BLaER1 (cell line): ENCODE data around the gene SNCB.
A peak's percentile ranks its signal among the peaks of the same experiment; 100 is the strongest.

ENCODE experiments used
- H3K27ac ChIP-seq: shearing (Covaris generic); formaldehyde crosslinking; 2 replicates; pipeline ENCODE4 v1.8.1; 2022
- H3K27me3 ChIP-seq: shearing (Covaris generic); formaldehyde crosslinking; 2 replicates; pipeline ENCODE4 v1.8.1; 2022
- H3K36me3 ChIP-seq: shearing (Covaris generic); formaldehyde crosslinking; 2 replicates; pipeline ENCODE4 v1.8.1; 2022
- H3K4me1 ChIP-seq: shearing (Covaris generic); formaldehyde crosslinking; 2 replicates; pipeline ENCODE4 v1.8.1; 2022
- H3K4me2 ChIP-seq: shearing (Covaris generic); formaldehyde crosslinking; 2 replicates; pipeline ENCODE4 v1.8.1; 2022
- H3K4me3 ChIP-seq: shearing (Covaris generic); formaldehyde crosslinking; 2 replicates; pipeline ENCODE4 v1.8.1; 2022
- H3K9ac ChIP-seq: shearing (Covaris generic); formaldehyde crosslinking; 2 replicates; pipeline ENCODE4 v1.8.1; 2022
- H3K9me3 ChIP-seq: shearing (Covaris generic); formaldehyde crosslinking; 2 replicates; pipeline ENCODE4 v1.8.1; 2022
- H4K20me1 ChIP-seq: shearing (Covaris generic); formaldehyde crosslinking; 2 replicates; pipeline ENCODE4 v1.8.1; 2022
- Cebpa-rat ChIP-seq: shearing (Covaris generic); IDR thresholded peaks from 2 replicates; pipeline ENCODE4 v1.8.1; 2022

The SNCB gene

DNA sequence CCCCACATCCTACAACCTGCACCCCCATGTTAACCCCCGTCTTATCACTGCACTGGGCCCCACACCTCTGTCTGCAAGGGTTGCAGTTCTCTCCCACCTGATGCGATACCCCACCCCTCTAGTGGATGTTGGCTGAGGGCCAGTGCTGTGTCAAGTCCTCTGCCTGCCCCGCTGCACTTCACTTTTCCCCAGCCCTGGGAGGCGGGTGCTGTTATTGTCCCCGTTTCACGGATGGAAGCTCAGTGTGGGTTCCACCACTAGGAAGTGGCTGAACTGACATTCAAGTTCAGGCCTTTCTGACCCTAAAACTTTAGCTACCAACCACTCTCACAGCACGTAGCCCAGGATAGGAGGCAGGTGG is 3.5 kb downstream of the SNCB start:
- Histone ChIP-seq H4K20me1 (peaks cover 32% of the 10 kb centered on the region), H3K9ac (0 out of 2 replicates have a peak overlapping the region, but pooled peaks have one; percentile 1), H3K4me3 (no peak overlapping the region), H3K4me1 (peaks cover 80% of the 10 kb centered on the region), H3K4me2 (peak overlapping the region; percentile 99), H3K27ac (no peak overlapping the region), H3K27me3 (peaks cover 29% of the 10 kb centered on the region), H3K36me3 (no peaks in the 10 kb centered on the region), H3K9me3 (no peaks in the 10 kb centered on the region)
- no peak for TF ChIP-seq Cebpa-rat

DNA sequence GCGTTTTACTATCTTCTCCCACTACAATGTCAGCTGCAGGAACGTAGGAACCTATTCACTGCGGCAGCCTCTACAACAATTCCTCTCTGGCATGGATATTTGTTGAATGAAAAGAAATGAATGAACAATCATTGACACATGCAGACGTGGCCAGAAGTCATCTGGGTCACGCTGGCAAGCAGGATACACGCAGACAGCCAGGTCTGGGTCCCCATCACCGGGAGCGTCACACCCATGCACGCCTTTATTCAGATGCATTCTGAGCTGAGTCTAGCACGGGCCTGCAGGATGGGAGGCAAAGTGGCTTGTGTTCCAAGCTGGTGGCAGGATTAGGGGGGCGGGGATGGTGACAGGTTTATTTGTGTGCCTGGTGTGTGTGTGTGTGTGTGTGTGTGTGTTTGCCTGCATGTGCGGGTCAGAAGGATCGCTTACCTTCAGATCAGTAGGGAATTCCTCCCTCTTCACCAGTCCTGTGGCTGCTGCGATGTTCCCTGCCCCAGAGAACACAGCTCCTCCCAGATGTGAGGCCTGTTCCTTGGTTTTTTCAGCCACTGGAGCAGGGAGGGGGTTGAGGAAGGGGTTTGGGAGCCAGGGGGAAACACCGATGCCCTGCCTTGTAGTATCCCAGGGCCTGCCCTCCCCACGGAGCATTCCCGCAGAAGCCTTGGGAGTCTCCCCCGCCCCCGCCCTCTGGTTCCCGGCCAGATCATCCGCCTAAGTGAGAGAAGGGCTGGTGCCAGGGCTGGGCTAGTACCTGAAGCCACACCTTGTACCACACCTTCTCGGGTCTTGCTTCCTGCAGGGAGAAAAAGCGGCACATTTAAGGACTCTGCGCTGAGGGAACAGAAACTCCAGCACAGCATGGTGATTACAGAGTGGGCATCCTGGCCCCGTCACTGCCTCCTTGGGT is 4.1 kb downstream of the SNCB start:
- Histone ChIP-seq H3K4me1 (peaks cover 80% of the 10 kb centered on the region), H3K36me3 (no peaks in the 10 kb centered on the region), H3K27ac (no peak overlapping the region)

DNA sequence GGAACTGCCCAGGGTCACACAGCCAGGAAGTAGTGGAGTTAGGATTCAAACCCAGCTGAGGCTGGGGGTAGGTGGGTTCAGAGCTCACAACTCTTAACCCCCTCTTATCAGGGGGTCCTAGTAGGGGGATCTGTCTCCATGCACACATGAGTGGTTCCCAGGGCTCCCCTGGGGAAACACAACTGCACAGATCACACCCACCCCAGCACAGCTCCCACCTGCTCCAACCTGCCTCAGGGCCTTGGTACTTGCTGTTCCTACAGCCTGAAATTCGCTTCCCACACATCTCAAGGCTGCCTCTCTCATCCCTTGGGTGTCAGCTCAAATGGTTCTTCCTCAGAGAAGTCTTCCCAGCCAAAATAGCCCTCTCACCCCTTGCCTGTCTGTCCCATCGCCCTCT is 4.8 kb downstream of the SNCB start:
- Histone ChIP-seq H3K27ac (no peak overlapping the region), H3K27me3 (peaks cover 41% of the 10 kb centered on the region), H3K36me3 (no peaks in the 10 kb centered on the region), H3K4me2 (peak overlapping the region; percentile 99), H4K20me1 (peaks cover 39% of the 10 kb centered on the region), H3K9me3 (no peaks in the 10 kb centered on the region), H3K9ac (no peak overlapping the region), H3K4me3 (no peak overlapping the region), H3K4me1 (peaks cover 80% of the 10 kb centered on the region)
- no peak for TF ChIP-seq Cebpa-rat

More for the DNA sequence above, 4.1 kb downstream of the SNCB start:
- H4K20me1 ChIP-seq: peaks cover 32% of the 10 kb centered on the region
- H3K4me3 ChIP-seq: no peak overlapping the region
- H3K9ac ChIP-seq: no peak overlapping the region
- H3K27me3 ChIP-seq: peaks cover 35% of the 10 kb centered on the region
- H3K4me2 ChIP-seq: peak overlapping the region; percentile 99
- TF ChIP-seq Cebpa-rat: no peak
- H3K9me3 ChIP-seq: no peaks in the 10 kb centered on the region

DNA sequence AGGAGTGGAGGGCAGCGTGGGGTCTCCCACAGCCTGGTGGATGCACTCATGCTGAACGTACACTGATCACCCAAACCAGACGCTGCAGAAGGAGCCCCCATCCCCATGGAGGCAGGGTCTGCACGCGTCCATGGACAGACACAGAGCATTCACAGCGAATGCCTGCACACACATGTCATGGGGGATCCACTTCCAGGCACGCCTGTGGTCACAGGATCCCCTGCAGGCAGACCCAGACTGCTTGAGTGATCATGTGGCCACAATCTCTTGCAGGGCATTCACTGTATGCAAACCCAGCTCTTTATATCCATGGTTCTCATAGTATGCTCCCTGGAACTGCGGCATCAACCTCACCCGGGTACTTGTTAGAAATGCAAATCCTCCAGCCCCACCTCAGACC is 5.4 kb downstream of the SNCB start:
- no peaks in the 10 kb centered on the region for H3K9me3 ChIP-seq
- no peak overlapping the region for H3K9ac ChIP-seq
- peaks cover 42% of the 10 kb centered on the region for H4K20me1 ChIP-seq
- TF ChIP-seq Cebpa-rat: no peak
- no peak overlapping the region for H3K4me3 ChIP-seq
- peak overlapping the region; percentile 99 for H3K4me2 ChIP-seq
- H3K4me1 ChIP-seq: peaks cover 82% of the 10 kb centered on the region
- H3K27ac ChIP-seq: no peak overlapping the region
- peaks cover 41% of the 10 kb centered on the region for H3K27me3 ChIP-seq
- H3K36me3 ChIP-seq: no peaks in the 10 kb centered on the region

DNA sequence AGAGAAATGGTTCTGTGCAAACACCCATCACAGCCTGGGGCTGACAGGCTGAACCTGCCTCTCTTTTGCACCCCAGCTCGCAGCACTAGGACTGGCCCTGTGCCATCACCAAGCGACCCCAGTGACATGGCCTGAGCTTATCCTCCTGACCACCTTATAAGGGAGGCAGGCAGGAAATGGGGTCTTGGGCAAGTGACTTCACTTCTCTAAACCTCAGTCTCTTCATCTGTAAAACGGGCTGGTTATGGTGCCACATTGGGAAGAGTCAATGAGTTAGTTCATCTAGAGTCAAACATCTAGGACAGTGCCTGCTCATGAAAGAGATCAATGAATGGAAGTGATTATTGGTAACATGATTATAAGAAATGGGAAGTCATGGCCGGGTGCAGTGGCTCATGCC is 6.2 kb downstream of the SNCB start:
- no peak for TF ChIP-seq Cebpa-rat

DNA sequence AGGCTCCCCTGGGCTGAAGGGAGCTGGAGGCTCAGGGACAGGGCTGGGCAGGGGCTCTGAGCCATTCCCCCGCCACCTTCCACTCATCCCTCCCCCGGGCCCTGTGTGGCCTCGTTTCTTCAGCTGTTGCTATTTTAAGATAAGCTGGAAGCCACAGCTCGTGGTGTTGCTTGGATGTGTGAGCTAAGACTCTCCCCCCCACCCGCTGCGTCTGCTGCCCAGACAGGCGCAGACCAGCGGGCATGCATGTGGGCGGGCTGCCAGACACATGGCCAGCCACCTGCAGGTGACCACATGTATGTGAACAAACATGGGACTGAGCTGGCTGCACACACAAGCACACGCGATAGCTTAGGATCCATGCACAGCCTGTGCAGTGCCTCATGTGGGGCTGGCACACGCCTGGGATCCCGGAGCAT is 8.7 kb downstream of the SNCB start:
- Histone ChIP-seq H3K4me3 (peak overlapping the region; percentile 22; the same call in 1 of the 2 replicates), H3K4me1 (peaks cover 62% of the 10 kb centered on the region), H3K27me3 (peaks cover 38% of the 10 kb centered on the region), H3K36me3 (no peaks in the 10 kb centered on the region), H3K9ac (no peak overlapping the region), H3K4me2 (peak overlapping the region; percentile 83), H3K9me3 (no peaks in the 10 kb centered on the region), H3K27ac (no peak overlapping the region), H4K20me1 (peaks cover 30% of the 10 kb centered on the region)
- no peak for TF ChIP-seq Cebpa-rat

More for the DNA sequence above, 6.2 kb downstream of the SNCB start:
- peaks cover 41% of the 10 kb centered on the region for H3K27me3 ChIP-seq
- H3K4me3 ChIP-seq: no peak overlapping the region
- no peaks in the 10 kb centered on the region for H3K9me3 ChIP-seq
- no peak overlapping the region for H3K27ac ChIP-seq
- no peak overlapping the region for H3K9ac ChIP-seq
- no peaks in the 10 kb centered on the region for H3K36me3 ChIP-seq
- H3K4me1 ChIP-seq: peaks cover 81% of the 10 kb centered on the region
- peaks cover 42% of the 10 kb centered on the region for H4K20me1 ChIP-seq
- H3K4me2 ChIP-seq: no peak overlapping the region

DNA sequence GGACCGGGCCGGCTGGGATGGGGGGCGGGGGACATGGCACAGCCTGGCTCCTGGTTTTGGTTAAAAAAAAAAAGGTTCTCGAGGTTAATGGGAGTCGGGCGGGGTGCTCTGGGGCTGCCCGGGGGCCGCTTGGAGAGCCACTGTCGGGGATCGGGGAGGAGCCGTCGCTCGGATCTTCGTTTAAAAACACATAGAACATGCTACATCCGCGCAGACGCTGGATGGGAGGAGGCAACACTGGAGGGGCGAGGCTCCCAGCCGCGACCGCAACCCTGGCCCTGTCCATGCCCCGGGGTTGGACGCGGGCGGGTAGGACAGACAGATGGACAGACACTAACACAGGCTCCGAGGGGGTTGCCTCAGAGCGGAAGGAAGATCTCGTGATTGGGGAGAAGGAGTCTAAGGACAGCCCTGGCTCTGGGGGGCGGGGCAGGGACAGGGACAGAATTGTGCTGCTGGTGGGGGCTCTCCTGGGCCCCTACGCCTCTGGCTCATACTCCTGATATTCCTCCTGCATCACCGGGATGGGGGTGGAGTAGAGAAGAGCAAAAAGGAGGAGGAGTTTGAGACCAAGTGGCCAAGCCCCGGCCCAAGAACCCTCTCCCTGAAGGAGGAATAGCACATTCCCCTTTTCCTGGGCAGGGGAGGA is 9.9 kb downstream of the SNCB start:
- peak overlapping the region; percentile 31 for H3K4me3 ChIP-seq
- no peak overlapping the region for H3K27ac ChIP-seq
- peak overlapping the region; percentile 83 for H3K4me2 ChIP-seq

DNA sequence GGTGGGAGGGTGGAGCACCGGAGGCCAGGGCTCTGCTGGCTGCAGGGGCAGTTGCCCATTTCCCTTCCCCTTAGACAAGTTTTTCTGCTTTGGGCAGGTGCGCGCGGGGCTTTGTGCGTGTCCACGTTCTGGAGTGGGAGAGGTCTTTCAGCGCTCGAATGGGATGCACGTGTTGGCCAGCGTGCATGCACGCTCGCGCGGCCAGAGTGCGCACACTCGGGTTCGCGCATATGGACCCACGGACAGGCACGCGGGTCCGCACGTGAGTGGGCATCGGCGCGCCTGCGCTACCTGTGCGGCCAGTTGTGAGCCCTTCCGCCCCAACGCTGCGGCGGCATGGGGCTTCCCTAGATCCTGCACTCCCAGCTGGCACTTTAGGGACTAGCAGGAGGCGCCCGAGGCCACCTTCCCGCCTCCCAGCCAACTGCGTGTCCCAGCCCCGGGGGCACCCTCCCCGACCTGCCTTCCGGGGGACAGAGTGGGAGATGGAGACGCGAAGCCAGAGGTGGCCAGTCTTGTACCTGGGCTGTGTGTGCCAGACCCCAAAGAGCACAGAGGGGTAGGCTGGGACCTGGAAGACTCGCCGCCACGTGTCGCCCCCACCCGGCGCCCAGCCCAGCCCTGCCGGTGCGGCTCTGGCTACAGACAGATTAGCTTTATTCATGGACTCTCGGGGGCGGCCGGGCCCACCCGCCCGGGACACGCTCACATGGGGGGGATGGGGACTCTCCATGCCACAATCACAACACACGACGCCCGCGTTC is 10.6 kb downstream of the SNCB start:
- H3K27me3 ChIP-seq: peaks cover 38% of the 10 kb centered on the region
- H3K9ac ChIP-seq: no peak overlapping the region
- peaks cover 17% of the 10 kb centered on the region; the same call in 1 of the 2 replicates for H4K20me1 ChIP-seq
- peak overlapping the region; percentile 83 for H3K4me2 ChIP-seq
- no peaks in the 10 kb centered on the region for H3K9me3 ChIP-seq
- H3K36me3 ChIP-seq: no peaks in the 10 kb centered on the region
- H3K4me3 ChIP-seq: peak overlapping the region; percentile 31
- peaks cover 50% of the 10 kb centered on the region for H3K4me1 ChIP-seq
- no peak for TF ChIP-seq Cebpa-rat
- H3K27ac ChIP-seq: no peak overlapping the region

More for the DNA sequence above, 9.9 kb downstream of the SNCB start:
- Histone ChIP-seq H3K9me3 (no peaks in the 10 kb centered on the region), H4K20me1 (peaks cover 24% of the 10 kb centered on the region), H3K9ac (no peak overlapping the region), H3K36me3 (no peaks in the 10 kb centered on the region), H3K4me1 (peaks cover 53% of the 10 kb centered on the region), H3K27me3 (peaks cover 38% of the 10 kb centered on the region)
- no peak for TF ChIP-seq Cebpa-rat

DNA sequence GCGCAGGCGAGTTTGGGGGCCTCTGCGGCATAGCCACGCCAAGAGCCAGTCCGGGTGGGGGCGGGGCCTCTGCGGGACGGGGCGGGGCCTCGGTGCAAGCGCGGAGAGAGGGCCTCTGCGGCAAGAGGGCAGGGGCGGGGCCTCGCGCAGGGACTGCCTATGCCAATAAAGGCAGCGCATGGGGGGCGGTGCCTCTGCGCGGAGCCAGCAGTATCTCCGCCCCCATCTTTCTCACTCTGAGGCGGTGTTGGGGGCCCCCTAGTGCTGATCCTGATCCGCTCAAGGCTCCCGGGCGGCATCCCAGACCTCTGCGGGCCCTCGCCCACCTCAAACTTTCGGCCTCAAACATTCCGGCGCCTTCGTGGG is 11.1 kb downstream of the SNCB start:
- Histone ChIP-seq H3K4me1 (peaks cover 48% of the 10 kb centered on the region), H4K20me1 (peaks cover 17% of the 10 kb centered on the region; the same call in 1 of the 2 replicates), H3K27me3 (peaks cover 38% of the 10 kb centered on the region), H3K36me3 (no peaks in the 10 kb centered on the region), H3K9me3 (no peaks in the 10 kb centered on the region), H3K4me3 (peak overlapping the region; percentile 50; the same call in 1 of the 2 replicates), H3K27ac (no peak overlapping the region), H3K9ac (no peak overlapping the region), H3K4me2 (peak overlapping the region; percentile 83)
- no peak for TF ChIP-seq Cebpa-rat
